Measurements from ENCODE around the gene AK8.

- no peak for TF ChIP-seq CTCF (IDR thresholded peaks at IDR 0.05)
- no peak for TF ChIP-seq ZFX (IDR thresholded peaks at IDR 0.05; ENCODE audit: borderline replicate concordance)
Measured at GRCh38 chr9:132842124-132843044, 35.7 kb downstream of the AK8 start.
